ENCODE measurements around the gene GAREM1. TPM values are rescaled to one million over a fixed set of nuclear protein-coding genes. Genes with fewer than 3 reads are reported as not detected.

GAREM1 gene
- total RNA-seq, 1 donor from 2014 or later: 5.1 TPM

GRCh38 chr18:32422201-32422600, 48.5 kb downstream of the GAREM1 start:
- Histone ChIP-seq H3K36me3 (no peaks in the 10 kb centered on the region), H3K9ac (no peak overlapping the region), H3K27ac (no peak overlapping the region), H3K4me2 (no peak overlapping the region), H4K20me1 (ENCODE audit: low read depth) (no peaks in the 10 kb centered on the region), H3K27me3 (no peaks in the 10 kb centered on the region), H3K4me3 (no peak overlapping the region), H3K4me1 (peaks cover 14% of the 10 kb centered on the region), H3F3A (ENCODE audit: low read depth) (no peaks in the 10 kb centered on the region), H3K79me2 (ENCODE audit: low read depth) (peaks cover 8% of the 10 kb centered on the region), H3K9me3 (ENCODE audit: low read depth) (no peaks in the 10 kb centered on the region), H2AFZ (replicated peaks) (no peak overlapping the region)
- H3K27me3 Mint-ChIP-seq (ENCODE audit: insufficient read depth, low read depth): no peaks in the 10 kb centered on the region
- H3K27ac Mint-ChIP-seq: peak overlapping the region; percentile 4
- H3K4me1 Mint-ChIP-seq: peaks cover 6% of the 10 kb centered on the region
- no peak for TF ChIP-seq EZH2phosphoT487 (IDR thresholded peaks at IDR 0.05)
- no peak for TF ChIP-seq CTCF (IDR thresholded peaks at IDR 0.05)
- no peak for TF ChIP-seq EZH2 (IDR thresholded peaks at IDR 0.05)
- peaks cover 3% of the 10 kb centered on the region for H3K9me3 Mint-ChIP-seq
- no peak for DNase-seq (ENCODE audit: low spot score)
- no peak overlapping the region for H3K4me3 Mint-ChIP-seq
- H3K36me3 Mint-ChIP-seq: peaks cover 2% of the 10 kb centered on the region

- Mint-ChIP-seq H3K9me3 (peaks cover 6% of the 10 kb centered on the region), H3K36me3 (peaks cover under 1% of the 10 kb centered on the region), H3K27ac (no peak overlapping the region), H3K4me3 (no peak overlapping the region), H3K4me1 (peaks cover 6% of the 10 kb centered on the region), H3K27me3 (ENCODE audit: insufficient read depth, low read depth) (peaks cover 2% of the 10 kb centered on the region)
- Histone ChIP-seq H3K27ac (no peak overlapping the region), H3K4me2 (no peak overlapping the region), H3K36me3 (no peaks in the 10 kb centered on the region), H3K79me2 (ENCODE audit: low read depth) (peaks cover 16% of the 10 kb centered on the region), H3K4me3 (no peak overlapping the region), H2AFZ (replicated peaks) (no peak overlapping the region), H3F3A (ENCODE audit: low read depth) (no peaks in the 10 kb centered on the region), H4K20me1 (ENCODE audit: low read depth) (no peaks in the 10 kb centered on the region), H3K9ac (no peak overlapping the region), H3K27me3 (no peaks in the 10 kb centered on the region), H3K9me3 (ENCODE audit: low read depth) (no peaks in the 10 kb centered on the region), H3K4me1 (peaks cover 14% of the 10 kb centered on the region)
- no peak for DNase-seq (ENCODE audit: low spot score)
- TF ChIP-seq EZH2phosphoT487 (IDR thresholded peaks at IDR 0.05) (no peak), CTCF (IDR thresholded peaks at IDR 0.05) (no peak), EZH2 (IDR thresholded peaks at IDR 0.05) (no peak)
These were observed 50.5 kb downstream of the GAREM1 start for GRCh38 chr18:32420084-32420750.

- no peak for DNase-seq (ENCODE audit: low spot score)
- Histone ChIP-seq H3K9me3 (ENCODE audit: low read depth) (no peaks in the 10 kb centered on the region), H4K20me1 (ENCODE audit: low read depth) (no peaks in the 10 kb centered on the region), H3K4me3 (no peak overlapping the region), H3K4me1 (peaks cover 14% of the 10 kb centered on the region), H3K36me3 (no peaks in the 10 kb centered on the region), H3F3A (ENCODE audit: low read depth) (no peaks in the 10 kb centered on the region), H3K79me2 (ENCODE audit: low read depth) (peaks cover 25% of the 10 kb centered on the region), H3K27me3 (no peaks in the 10 kb centered on the region), H3K4me2 (no peak overlapping the region), H3K27ac (no peak overlapping the region), H2AFZ (replicated peaks) (no peak overlapping the region), H3K9ac (no peak overlapping the region)
- peaks cover 2% of the 10 kb centered on the region for H3K27me3 Mint-ChIP-seq (ENCODE audit: insufficient read depth, low read depth)
- peaks cover 6% of the 10 kb centered on the region for H3K4me1 Mint-ChIP-seq
- H3K27ac Mint-ChIP-seq: no peak overlapping the region
- H3K36me3 Mint-ChIP-seq: peaks cover under 1% of the 10 kb centered on the region
- TF ChIP-seq CTCF (IDR thresholded peaks at IDR 0.05) (no peak), EZH2phosphoT487 (IDR thresholded peaks at IDR 0.05) (no peak), EZH2 (IDR thresholded peaks at IDR 0.05) (no peak)
- no peak overlapping the region for H3K4me3 Mint-ChIP-seq
- peaks cover 11% of the 10 kb centered on the region for H3K9me3 Mint-ChIP-seq
These were observed 52.5 kb downstream of the GAREM1 start for GRCh38 chr18:32418148-32418547.

All from neural progenitor cell (in vitro differentiated cells).